Brain microvascular endothelial cell (primary cell): ENCODE measurements around the gene ST3GAL3.

Source experiments
- DNase-seq: peaks from one replicate; pipeline ENCODE4 v3.0.0-alpha.2; 2020
- H3K27ac ChIP-seq: fragments of 250-450 bp; sonication (Bioruptor Pico); 2 replicates; pipeline ENCODE4 v1.5.1; 2020; ENCODE audit warnings: mild to moderate bottlenecking, moderate library complexity
- H3K27me3 ChIP-seq: fragments of 250-450 bp; sonication (Bioruptor Pico); replicated peaks from 2 replicates; pipeline ENCODE4 v1.5.1; 2020; ENCODE audit warnings: mild to moderate bottlenecking
- H3K36me3 ChIP-seq: fragments of 250-450 bp; sonication (Bioruptor Pico); replicated peaks from 2 replicates; pipeline ENCODE4 v1.5.1; 2020; ENCODE audit warnings: mild to moderate bottlenecking
- H3K4me3 ChIP-seq: 2 replicates; pipeline ENCODE4 v1.5.1; 2011; ENCODE audit warnings: low read depth, mild to moderate bottlenecking, control low read depth, low read length, moderate library complexity
- in situ Hi-C: cut with HindIII; loops from 2 replicates; pipeline ENCODE4 v1.10.0; 2017; ENCODE audit warnings: low sequenced_read_pairs, low pct_ligation_motif_present
- TF ChIP-seq, protein P1 (sequence below): IDR thresholded peaks from 2 replicates; pipeline ENCODE4 v1.5.1; 2011; ENCODE audit warnings: low read depth, mild to moderate bottlenecking, moderate library complexity, low read length, control low read depth, inconsistent platforms; ENCODE audit errors: missing control alignments

Gene ST3GAL3

DNA sequence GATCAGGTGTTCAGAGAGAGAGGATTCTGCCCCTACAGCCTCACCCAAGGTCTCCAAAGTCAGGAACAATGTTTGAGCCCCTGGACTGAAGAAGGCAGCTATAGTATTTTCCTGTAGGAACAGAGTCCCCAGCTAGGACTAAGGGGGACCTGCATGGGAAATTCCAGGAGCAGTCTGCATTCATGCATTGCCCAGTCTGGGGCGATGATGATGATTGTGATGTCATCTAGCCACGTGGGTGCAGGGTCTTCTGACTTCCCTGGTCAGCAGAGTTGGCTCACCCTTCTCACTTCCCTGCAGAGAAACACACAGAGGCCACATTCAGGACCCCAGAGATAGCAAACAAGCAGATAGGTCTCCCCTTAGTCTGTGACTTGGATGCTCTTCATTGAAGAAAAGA, 169.8 kb downstream of the ST3GAL3 start:
- H3K27me3 ChIP-seq = no peaks in the 10 kb centered on the region
- no peak for DNase-seq
- TF ChIP-seq, protein P1, sequence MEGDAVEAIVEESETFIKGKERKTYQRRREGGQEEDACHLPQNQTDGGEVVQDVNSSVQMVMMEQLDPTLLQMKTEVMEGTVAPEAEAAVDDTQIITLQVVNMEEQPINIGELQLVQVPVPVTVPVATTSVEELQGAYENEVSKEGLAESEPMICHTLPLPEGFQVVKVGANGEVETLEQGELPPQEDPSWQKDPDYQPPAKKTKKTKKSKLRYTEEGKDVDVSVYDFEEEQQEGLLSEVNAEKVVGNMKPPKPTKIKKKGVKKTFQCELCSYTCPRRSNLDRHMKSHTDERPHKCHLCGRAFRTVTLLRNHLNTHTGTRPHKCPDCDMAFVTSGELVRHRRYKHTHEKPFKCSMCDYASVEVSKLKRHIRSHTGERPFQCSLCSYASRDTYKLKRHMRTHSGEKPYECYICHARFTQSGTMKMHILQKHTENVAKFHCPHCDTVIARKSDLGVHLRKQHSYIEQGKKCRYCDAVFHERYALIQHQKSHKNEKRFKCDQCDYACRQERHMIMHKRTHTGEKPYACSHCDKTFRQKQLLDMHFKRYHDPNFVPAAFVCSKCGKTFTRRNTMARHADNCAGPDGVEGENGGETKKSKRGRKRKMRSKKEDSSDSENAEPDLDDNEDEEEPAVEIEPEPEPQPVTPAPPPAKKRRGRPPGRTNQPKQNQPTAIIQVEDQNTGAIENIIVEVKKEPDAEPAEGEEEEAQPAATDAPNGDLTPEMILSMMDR = no peak
- no peak overlapping the region for H3K27ac ChIP-seq
- no peaks in the 10 kb centered on the region for H3K36me3 ChIP-seq
- in situ Hi-C loops = no loop called here
- H3K4me3 ChIP-seq = no peak overlapping the region

DNA sequence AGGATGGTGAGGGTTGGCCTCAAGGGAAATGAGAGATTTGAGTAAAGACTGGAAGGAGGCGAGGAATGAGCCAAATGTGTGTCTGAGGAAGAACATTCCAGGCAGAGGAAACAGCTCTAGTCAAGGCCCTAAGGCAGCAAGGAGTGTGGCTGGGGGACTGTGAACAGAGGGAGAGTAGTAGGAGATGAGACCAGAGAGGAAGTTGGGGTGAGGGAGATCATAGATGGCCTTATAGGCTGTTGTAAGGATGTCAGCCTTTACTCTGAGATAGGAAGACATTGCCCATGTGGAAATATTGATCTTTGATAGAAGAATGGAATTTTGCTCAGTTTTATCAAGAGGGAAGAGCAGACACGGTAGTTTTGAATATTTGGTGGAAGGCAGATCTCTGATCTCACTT, 171.1 kb downstream of the ST3GAL3 start:
- DNase-seq = no peak
- in situ Hi-C loops = no loop called here
- Histone ChIP-seq H3K4me3 (no peak overlapping the region), H3K27me3 (no peaks in the 10 kb centered on the region), H3K36me3 (no peaks in the 10 kb centered on the region), H3K27ac (no peak overlapping the region)
- TF ChIP-seq, protein P1 = no peak

DNA sequence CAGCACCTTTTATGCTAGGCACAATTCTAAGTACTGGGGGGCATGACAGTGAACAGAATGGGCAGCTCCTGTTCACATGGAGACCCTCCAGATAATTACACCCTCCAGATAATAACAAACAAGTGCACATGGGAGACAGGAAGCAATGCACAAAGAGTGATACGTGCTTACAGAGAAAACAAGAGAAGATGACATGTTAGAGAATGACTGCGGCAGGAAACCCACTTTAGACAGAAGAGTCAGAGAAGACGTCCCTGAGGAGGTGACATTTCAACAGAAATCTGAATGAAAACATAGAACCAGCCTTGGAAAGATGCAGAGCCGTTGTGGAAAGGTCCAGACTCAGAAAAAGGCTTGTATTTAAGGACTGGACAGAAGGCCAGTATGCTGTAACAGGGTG, 171.5 kb downstream of the ST3GAL3 start:
- H3K36me3 ChIP-seq = no peaks in the 10 kb centered on the region
- no peaks in the 10 kb centered on the region for H3K27me3 ChIP-seq
- no peak overlapping the region for H3K27ac ChIP-seq
- H3K4me3 ChIP-seq = no peak overlapping the region
- no peak for DNase-seq
- TF ChIP-seq, protein P1 = no peak
- in situ Hi-C loops = no loop called here

DNA sequence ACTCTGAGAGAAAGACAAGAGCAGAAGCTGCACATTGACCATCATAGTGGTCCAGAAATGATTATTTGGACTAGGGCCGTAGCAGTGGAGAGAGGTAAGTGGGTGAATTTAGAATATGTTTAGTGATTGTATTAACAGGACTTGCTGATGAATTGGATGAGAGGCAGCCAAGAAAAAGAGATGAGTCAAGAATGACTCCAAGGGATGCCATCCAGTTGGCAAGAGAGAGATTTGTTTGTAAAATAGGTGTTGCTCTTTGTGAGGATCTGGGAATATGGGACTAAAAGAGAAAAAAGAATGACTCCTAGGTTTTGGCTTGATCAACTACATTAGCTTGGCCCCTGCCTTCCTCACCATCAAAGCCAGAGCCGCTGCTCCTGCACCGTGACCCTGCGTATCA, 172.1 kb downstream of the ST3GAL3 start:
- Histone ChIP-seq H3K27me3 (no peaks in the 10 kb centered on the region), H3K36me3 (no peaks in the 10 kb centered on the region), H3K27ac (no peak overlapping the region), H3K4me3 (no peak overlapping the region)
- TF ChIP-seq, protein P1 = no peak
- in situ Hi-C loops = no loop called here
- DNase-seq = peak; percentile 18

DNA sequence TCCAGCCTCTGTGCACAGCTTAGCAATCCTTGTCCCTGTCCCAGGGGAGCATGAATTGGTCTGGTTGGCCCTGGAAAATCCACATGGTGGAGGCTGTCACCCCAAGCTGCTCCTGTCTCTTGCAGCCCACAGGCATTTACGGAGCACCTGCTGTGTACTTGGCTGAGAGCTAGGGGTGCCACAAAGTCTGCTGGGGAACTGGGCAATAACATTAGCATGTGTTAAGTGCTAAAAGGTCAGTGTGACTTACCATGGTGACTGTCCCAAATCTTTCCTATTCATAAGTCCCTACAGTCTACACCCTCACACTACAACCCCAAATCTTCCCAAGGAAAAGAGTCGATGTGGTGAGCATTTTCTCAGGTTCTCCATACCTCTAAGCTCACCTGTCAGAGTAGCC, 172.7 kb downstream of the ST3GAL3 start:
- no peak overlapping the region for H3K4me3 ChIP-seq

DNA sequence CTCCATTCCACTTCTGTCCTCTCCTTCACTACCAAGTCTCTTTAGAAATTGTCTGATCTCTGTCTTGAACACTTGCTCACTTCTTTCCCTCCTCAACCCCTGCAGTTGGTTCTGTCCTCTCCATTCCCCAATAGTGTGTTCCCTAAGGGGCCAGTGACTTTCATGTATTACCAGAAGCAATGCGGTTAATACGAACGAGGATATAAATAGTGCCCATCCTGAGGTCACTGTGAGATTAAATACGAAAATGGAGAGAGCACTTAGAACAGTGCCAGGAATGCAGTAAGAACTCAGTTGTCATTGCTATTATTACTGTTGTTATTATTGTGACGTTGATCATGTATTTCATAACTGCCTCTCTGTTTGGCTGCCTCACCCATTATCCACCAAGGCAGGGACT, 173.3 kb downstream of the ST3GAL3 start:
- Histone ChIP-seq H3K27ac (no peak overlapping the region), H3K36me3 (no peaks in the 10 kb centered on the region), H3K27me3 (no peaks in the 10 kb centered on the region), H3K4me3 (no peak overlapping the region)
- in situ Hi-C loops = no loop called here
- TF ChIP-seq, protein P1 = no peak
- no peak for DNase-seq

More for the DNA sequence above, 172.7 kb downstream of the ST3GAL3 start:
- no peak for DNase-seq
- Histone ChIP-seq H3K27me3 (no peaks in the 10 kb centered on the region), H3K27ac (no peak overlapping the region), H3K36me3 (no peaks in the 10 kb centered on the region)
- TF ChIP-seq, protein P1 = no peak
- in situ Hi-C loops = no loop called here
